GM23338 (cell line): ENCODE measurements around the gene CTNNA1. TPM values are rescaled to one million over a fixed set of nuclear protein-coding genes. Genes with fewer than 3 reads are reported as not detected.

Experiments
- ATAC-seq: fragments of 200-7000 bp; cut with Tn5 transposase; 3 replicates; pipeline ENCODE4 v1.9.1; 2020
- DNase-seq: peaks from one replicate; pipeline ENCODE4 v3.0.0-alpha.2; 2015; ENCODE audit warnings: low spot score
- H2AFZ ChIP-seq: fragments of 200-600 bp; sonication (generic); 2 replicates; pipeline ENCODE4 v1.8.0; 2016; ENCODE audit warnings: antibody characterized with exemption, mild to moderate bottlenecking, moderate library complexity
- H3F3A ChIP-seq: fragments of 200-600 bp; sonication (generic); replicated peaks from 2 replicates; pipeline ENCODE4 v1.8.0; 2017; ENCODE audit warnings: antibody characterized with exemption, mixed run types, low read depth
- H3K27ac ChIP-seq: fragments of 200-600 bp; sonication (generic); 2 replicates; pipeline ENCODE4 v1.6.1; 2016; ENCODE audit warnings: low read depth
- H3K27me3 ChIP-seq: fragments of 200-600 bp; sonication (generic); 2 replicates; pipeline ENCODE4 v1.8.0; 2016; ENCODE audit warnings: mild to moderate bottlenecking, mixed run types, moderate library complexity; ENCODE audit not compliant: insufficient read depth
- H3K36me3 ChIP-seq: fragments of 200-600 bp; sonication (generic); 2 replicates; pipeline ENCODE4 v1.8.0; 2016; ENCODE audit warnings: mild to moderate bottlenecking; ENCODE audit not compliant: insufficient read depth
- H3K4me1 ChIP-seq: fragments of 200-600 bp; sonication (generic); 2 replicates; pipeline ENCODE4 v1.8.0; 2016; ENCODE audit warnings: mild to moderate bottlenecking, moderate library complexity; ENCODE audit not compliant: insufficient read depth
- H3K4me2 ChIP-seq: fragments of 200-600 bp; sonication (generic); 2 replicates; pipeline ENCODE4 v1.7.1; 2017; ENCODE audit warnings: mixed run types
- H3K4me3 ChIP-seq: fragments of 200-600 bp; sonication (generic); 2 replicates; pipeline ENCODE4 v1.6.1; 2016; ENCODE audit warnings: mixed run types
- H3K79me2 ChIP-seq: fragments of 200-600 bp; sonication (generic); replicated peaks from 2 replicates; pipeline ENCODE4 v1.8.0; 2017; ENCODE audit warnings: mild to moderate bottlenecking; ENCODE audit not compliant: insufficient read depth
- H3K9me2 ChIP-seq: fragments of 200-600 bp; sonication (generic); 2 replicates; pipeline ENCODE4 v1.8.0; 2017; ENCODE audit not compliant: insufficient read depth
- H4K20me1 ChIP-seq: fragments of 200-600 bp; sonication (generic); replicated peaks from 2 replicates; pipeline ENCODE4 v1.8.0; 2017; ENCODE audit warnings: mild to moderate bottlenecking; ENCODE audit not compliant: insufficient read depth
- H3K27ac Mint-ChIP-seq: 2 replicates; pipeline ENCODE4 v1.8.0; 2020; ENCODE audit warnings: inconsistent platforms, mild to moderate bottlenecking, moderate library complexity, mixed read lengths
- H3K27me3 Mint-ChIP-seq: 3 replicates; pipeline ENCODE4 v1.8.0; 2022; ENCODE audit warnings: low read depth, mild to moderate bottlenecking, moderate library complexity, mixed read lengths, inconsistent platforms; ENCODE audit not compliant: insufficient read depth, poor library complexity
- H3K36me3 Mint-ChIP-seq: 3 replicates; pipeline ENCODE4 v1.8.0; 2021; ENCODE audit warnings: low read depth, mild to moderate bottlenecking, inconsistent platforms, moderate library complexity, mixed read lengths
- H3K4me1 Mint-ChIP-seq: 3 replicates; pipeline ENCODE4 v1.8.0; 2020; ENCODE audit warnings: mild to moderate bottlenecking, inconsistent platforms, mixed read lengths
- H3K4me3 Mint-ChIP-seq: 3 replicates; pipeline ENCODE4 v1.8.0; 2021; ENCODE audit warnings: moderate library complexity, mild to moderate bottlenecking, inconsistent platforms, mixed read lengths
- H3K9me3 Mint-ChIP-seq: 3 replicates; pipeline ENCODE4 v1.8.0; 2020; ENCODE audit warnings: moderate library complexity, mild to moderate bottlenecking, inconsistent platforms, mixed read lengths
- EZH2 ChIP-seq: fragments of 200-600 bp; sonication (generic); IDR thresholded peaks from one replicate; pipeline ENCODE4 v1.8.0; 2017; ENCODE audit warnings: antibody characterized with exemption, mild to moderate bottlenecking, low read depth; ENCODE audit not compliant: unreplicated experiment
- EZH2phosphoT487 ChIP-seq: fragments of 200-600 bp; sonication (generic); IDR thresholded peaks from one replicate; pipeline ENCODE4 v1.8.1; 2018; ENCODE audit warnings: antibody characterized with exemption; ENCODE audit not compliant: unreplicated experiment
- JUNB ChIP-seq: IDR thresholded peaks from one replicate; pipeline ENCODE4 v1.6.1; 2016; ENCODE audit warnings: antibody characterized with exemption; ENCODE audit not compliant: unreplicated experiment
- NANOG ChIP-seq: IDR thresholded peaks from 2 replicates; pipeline ENCODE4 v1.6.1; 2016; ENCODE audit warnings: antibody characterized with exemption, borderline replicate concordance
- STAT1 ChIP-seq: IDR thresholded peaks from one replicate; pipeline ENCODE4 v1.6.1; 2016; ENCODE audit warnings: antibody characterized with exemption; ENCODE audit not compliant: unreplicated experiment
- ZNF114 ChIP-seq: fragments of 250-450 bp; sonication (Bioruptor Pico); IDR thresholded peaks from 2 replicates; pipeline ENCODE4 v1.5.0; 2020; ENCODE audit warnings: mild to moderate bottlenecking, moderate library complexity
- ZNF331 ChIP-seq: fragments of 250-450 bp; sonication (Bioruptor Pico); IDR thresholded peaks from 2 replicates; pipeline ENCODE4 v1.5.0; 2020; ENCODE audit warnings: low read depth, mild to moderate bottlenecking, moderate library complexity
- polyA plus RNA-seq: library from polyadenylated mRNA; unstranded; fragments of >200 nt; fragmentation: Nextera tagmentation; extraction: Ambion mirVana; gene quantifications from 2 replicates; pipeline ENCODE4 v1.2.1, GENCODE V29; 2016
- total RNA-seq: library from RNA; depleted of rRNA; stranded (reverse); fragments of >200 nt; shearing (Covaris generic); gene quantifications from 2 replicates; pipeline ENCODE4 v1.2.3, GENCODE V29; 2014
- TF ChIP-seq, protein P1 (sequence below): IDR thresholded peaks from 2 replicates; pipeline ENCODE4 v1.6.1; 2016; ENCODE audit warnings: antibody characterized with exemption
- TF ChIP-seq, protein P2 (sequence below): fragments of 250-450 bp; sonication (Bioruptor Pico); IDR thresholded peaks from 2 replicates; pipeline ENCODE4 v1.5.0; 2020; ENCODE audit warnings: mild to moderate bottlenecking, moderate library complexity
- TF ChIP-seq, protein P3 (sequence below), 2 experiments: fragments of 200-600 bp in 1 of 2; sonication (generic) in 1 of 2; conservative IDR thresholded peaks; 2 replicates each; pipeline versions ENCODE4 v1.5.1 to v1.6.1; 2016 to 2017; ENCODE audit warnings: antibody characterized with exemption in 2 of 2, low read depth in 2 of 2, mild to moderate bottlenecking in 2 of 2, moderate library complexity in 1 of 2

Gene CTNNA1
- total and polyA plus RNA-seq, 2 experiments from 2014 or later = 111 to 348 TPM

DNA sequence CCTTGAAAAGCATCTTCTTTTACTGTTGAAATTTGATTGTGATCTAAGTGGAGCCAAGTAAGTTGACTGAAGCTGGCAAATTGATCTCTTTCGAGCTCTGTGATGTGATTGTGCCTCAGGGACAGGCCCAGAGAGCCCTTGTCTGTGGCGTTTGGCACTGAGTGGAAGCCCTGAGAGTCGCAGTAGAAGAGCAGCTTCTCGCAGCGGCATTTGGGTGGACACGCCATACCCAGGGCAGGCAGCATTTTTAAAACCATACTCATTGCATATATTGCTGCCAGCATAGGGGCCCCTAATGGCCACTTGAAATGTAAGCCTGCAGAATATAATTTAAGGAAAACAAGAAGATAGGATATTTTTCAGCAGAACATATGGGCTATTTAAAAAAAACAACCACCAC is 121.0 kb downstream of the CTNNA1 start:
- no peaks in the 10 kb centered on the region for H3K27me3 ChIP-seq
- H3K79me2 ChIP-seq = peaks cover 74% of the 10 kb centered on the region
- H3K27ac ChIP-seq = 0 out of 2 replicates have a peak overlapping the region, but pooled peaks have one; percentile 1
- H3K9me2 ChIP-seq = no peaks in the 10 kb centered on the region
- no peak overlapping the region for H3K4me3 ChIP-seq
- no peaks in the 10 kb centered on the region; the same call in 1 of the 2 replicates for H3F3A ChIP-seq
- Mint-ChIP-seq H3K27ac (peak overlapping the region; percentile 57; the same call in 1 of the 2 replicates), H3K4me3 (no peak overlapping the region), H3K36me3 (no peaks in the 10 kb centered on the region), H3K4me1 (peaks cover 85% of the 10 kb centered on the region), H3K27me3 (peaks cover 9% of the 10 kb centered on the region), H3K9me3 (no peaks in the 10 kb centered on the region)
- no peak overlapping the region for H3K4me2 ChIP-seq
- H3K36me3 ChIP-seq = no peaks in the 10 kb centered on the region
- TF ChIP-seq ZNF114 (no peak), ZNF331 (CRISPR knock-in tag) (no peak), EZH2 (no peak), STAT1 (no peak), JUNB (no peak), NANOG (no peak)
- TF ChIP-seq, protein P1, sequence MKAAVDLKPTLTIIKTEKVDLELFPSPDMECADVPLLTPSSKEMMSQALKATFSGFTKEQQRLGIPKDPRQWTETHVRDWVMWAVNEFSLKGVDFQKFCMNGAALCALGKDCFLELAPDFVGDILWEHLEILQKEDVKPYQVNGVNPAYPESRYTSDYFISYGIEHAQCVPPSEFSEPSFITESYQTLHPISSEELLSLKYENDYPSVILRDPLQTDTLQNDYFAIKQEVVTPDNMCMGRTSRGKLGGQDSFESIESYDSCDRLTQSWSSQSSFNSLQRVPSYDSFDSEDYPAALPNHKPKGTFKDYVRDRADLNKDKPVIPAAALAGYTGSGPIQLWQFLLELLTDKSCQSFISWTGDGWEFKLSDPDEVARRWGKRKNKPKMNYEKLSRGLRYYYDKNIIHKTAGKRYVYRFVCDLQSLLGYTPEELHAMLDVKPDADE = no peak
- ATAC-seq = no peak; the same call in 1 of the 3 replicates
- H3K4me1 ChIP-seq = peaks cover 78% of the 10 kb centered on the region
- H2AFZ ChIP-seq = no peak overlapping the region
- no peak for DNase-seq
- peaks cover 12% of the 10 kb centered on the region; the same call in 1 of the 2 replicates for H4K20me1 ChIP-seq

DNA sequence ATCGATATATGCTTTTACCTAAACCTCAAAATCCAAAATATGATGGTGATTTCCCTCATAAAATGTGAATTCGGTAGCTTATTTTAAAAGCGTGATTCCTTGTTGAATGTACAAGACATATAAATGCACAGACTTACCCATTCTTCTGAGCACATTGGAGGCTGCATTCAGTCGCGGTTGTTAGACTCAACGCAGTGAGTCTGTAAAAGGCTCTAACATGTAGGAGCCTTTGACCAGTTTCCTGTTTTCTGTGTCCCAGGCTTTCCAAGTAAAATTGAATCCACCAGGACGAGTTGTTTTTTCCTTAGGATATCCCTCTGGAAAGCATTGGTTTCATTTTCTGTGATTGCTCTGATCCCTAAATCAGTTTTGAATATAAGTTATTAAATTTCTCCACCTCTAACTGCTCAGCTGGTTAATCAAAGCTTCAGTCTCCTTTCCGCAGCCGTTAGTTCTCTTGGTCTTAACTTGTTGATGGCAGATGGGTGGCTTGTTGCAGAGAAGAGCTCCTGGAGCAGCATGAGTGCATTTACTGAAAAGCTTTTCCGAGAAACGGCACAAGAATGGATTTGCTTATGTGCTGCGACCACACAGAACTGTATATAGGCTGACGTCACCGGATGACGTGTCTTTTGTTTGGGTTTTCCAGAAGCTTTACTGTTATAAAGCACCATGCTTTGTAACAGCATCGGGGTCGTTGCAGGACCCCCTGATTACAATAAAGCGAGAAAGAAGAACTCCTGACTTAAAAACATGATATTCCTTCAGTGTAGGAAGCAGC is 121.7 kb downstream of the CTNNA1 start, which contains the start of gene LRRTM2:
Gene LRRTM2, minus strand, starts transcription at position 565 of the 781 bp plus-strand sequence. Its CDS starts 424 bp downstream, at position 141.
- Mint-ChIP-seq H3K9me3 (no peaks in the 10 kb centered on the region), H3K27me3 (peaks cover 9% of the 10 kb centered on the region), H3K4me1 (peaks cover 78% of the 10 kb centered on the region), H3K36me3 (no peaks in the 10 kb centered on the region), H3K4me3 (no peak within 1 kb of the TSS), H3K27ac (peak within 1 kb of the TSS; percentile 77; the same call in 1 of the 2 replicates)
- H3K4me3 ChIP-seq = no peak within 1 kb of the TSS
- H3K27me3 ChIP-seq = no peaks in the 10 kb centered on the region
- H3K79me2 ChIP-seq = peaks cover 78% of the 10 kb centered on the region
- no peaks in the 10 kb centered on the region for H3K36me3 ChIP-seq
- DNase-seq = no peak
- peaks cover 72% of the 10 kb centered on the region for H3K4me1 ChIP-seq
- H3F3A ChIP-seq = no peaks in the 10 kb centered on the region; the same call in 1 of the 2 replicates
- TF ChIP-seq, protein P2, sequence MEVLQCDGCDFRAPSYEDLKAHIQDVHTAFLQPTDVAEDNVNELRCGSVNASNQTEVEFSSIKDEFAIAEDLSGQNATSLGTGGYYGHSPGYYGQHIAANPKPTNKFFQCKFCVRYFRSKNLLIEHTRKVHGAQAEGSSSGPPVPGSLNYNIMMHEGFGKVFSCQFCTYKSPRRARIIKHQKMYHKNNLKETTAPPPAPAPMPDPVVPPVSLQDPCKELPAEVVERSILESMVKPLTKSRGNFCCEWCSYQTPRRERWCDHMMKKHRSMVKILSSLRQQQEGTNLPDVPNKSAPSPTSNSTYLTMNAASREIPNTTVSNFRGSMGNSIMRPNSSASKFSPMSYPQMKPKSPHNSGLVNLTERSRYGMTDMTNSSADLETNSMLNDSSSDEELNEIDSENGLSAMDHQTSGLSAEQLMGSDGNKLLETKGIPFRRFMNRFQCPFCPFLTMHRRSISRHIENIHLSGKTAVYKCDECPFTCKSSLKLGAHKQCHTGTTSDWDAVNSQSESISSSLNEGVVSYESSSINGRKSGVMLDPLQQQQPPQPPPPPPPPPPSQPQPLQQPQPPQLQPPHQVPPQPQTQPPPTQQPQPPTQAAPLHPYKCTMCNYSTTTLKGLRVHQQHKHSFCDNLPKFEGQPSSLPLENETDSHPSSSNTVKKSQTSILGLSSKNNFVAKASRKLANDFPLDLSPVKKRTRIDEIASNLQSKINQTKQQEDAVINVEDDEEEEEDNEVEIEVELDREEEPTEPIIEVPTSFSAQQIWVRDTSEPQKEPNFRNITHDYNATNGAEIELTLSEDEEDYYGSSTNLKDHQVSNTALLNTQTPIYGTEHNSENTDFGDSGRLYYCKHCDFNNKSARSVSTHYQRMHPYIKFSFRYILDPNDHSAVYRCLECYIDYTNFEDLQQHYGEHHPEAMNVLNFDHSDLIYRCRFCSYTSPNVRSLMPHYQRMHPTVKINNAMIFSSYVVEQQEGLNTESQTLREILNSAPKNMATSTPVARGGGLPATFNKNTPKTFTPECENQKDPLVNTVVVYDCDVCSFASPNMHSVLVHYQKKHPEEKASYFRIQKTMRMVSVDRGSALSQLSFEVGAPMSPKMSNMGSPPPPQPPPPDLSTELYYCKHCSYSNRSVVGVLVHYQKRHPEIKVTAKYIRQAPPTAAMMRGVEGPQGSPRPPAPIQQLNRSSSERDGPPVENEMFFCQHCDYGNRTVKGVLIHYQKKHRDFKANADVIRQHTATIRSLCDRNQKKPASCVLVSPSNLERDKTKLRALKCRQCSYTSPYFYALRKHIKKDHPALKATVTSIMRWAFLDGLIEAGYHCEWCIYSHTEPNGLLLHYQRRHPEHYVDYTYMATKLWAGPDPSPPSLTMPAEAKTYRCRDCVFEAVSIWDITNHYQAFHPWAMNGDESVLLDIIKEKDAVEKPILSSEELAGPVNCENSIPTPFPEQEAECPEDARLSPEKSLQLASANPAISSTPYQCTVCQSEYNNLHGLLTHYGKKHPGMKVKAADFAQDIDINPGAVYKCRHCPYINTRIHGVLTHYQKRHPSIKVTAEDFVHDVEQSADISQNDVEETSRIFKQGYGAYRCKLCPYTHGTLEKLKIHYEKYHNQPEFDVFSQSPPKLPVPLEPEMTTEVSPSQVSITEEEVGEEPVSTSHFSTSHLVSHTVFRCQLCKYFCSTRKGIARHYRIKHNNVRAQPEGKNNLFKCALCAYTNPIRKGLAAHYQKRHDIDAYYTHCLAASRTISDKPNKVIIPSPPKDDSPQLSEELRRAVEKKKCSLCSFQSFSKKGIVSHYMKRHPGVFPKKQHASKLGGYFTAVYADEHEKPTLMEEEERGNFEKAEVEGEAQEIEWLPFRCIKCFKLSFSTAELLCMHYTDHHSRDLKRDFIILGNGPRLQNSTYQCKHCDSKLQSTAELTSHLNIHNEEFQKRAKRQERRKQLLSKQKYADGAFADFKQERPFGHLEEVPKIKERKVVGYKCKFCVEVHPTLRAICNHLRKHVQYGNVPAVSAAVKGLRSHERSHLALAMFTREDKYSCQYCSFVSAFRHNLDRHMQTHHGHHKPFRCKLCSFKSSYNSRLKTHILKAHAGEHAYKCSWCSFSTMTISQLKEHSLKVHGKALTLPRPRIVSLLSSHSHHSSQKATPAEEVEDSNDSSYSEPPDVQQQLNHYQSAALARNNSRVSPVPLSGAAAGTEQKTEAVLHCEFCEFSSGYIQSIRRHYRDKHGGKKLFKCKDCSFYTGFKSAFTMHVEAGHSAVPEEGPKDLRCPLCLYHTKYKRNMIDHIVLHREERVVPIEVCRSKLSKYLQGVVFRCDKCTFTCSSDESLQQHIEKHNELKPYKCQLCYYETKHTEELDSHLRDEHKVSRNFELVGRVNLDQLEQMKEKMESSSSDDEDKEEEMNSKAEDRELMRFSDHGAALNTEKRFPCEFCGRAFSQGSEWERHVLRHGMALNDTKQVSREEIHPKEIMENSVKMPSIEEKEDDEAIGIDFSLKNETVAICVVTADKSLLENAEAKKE (CRISPR knock-in tag) = no peak
- TF ChIP-seq, protein P3, sequence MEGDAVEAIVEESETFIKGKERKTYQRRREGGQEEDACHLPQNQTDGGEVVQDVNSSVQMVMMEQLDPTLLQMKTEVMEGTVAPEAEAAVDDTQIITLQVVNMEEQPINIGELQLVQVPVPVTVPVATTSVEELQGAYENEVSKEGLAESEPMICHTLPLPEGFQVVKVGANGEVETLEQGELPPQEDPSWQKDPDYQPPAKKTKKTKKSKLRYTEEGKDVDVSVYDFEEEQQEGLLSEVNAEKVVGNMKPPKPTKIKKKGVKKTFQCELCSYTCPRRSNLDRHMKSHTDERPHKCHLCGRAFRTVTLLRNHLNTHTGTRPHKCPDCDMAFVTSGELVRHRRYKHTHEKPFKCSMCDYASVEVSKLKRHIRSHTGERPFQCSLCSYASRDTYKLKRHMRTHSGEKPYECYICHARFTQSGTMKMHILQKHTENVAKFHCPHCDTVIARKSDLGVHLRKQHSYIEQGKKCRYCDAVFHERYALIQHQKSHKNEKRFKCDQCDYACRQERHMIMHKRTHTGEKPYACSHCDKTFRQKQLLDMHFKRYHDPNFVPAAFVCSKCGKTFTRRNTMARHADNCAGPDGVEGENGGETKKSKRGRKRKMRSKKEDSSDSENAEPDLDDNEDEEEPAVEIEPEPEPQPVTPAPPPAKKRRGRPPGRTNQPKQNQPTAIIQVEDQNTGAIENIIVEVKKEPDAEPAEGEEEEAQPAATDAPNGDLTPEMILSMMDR (conservative IDR thresholded peaks at IDR 0.05; ENCODE audit: low read depth in 2 of 2) = no peak
- TF ChIP-seq STAT1 (no peak), EZH2phosphoT487 (no peak), ZNF114 (no peak)
- no peaks in the 10 kb centered on the region for H3K9me2 ChIP-seq
- no peak within 1 kb of the TSS for H2AFZ ChIP-seq
- peaks cover 12% of the 10 kb centered on the region; the same call in 1 of the 2 replicates for H4K20me1 ChIP-seq
- ATAC-seq = no peak
- peak within 1 kb of the TSS; percentile 1; the same call in 1 of the 2 replicates for H3K27ac ChIP-seq
- peak within 1 kb of the TSS; percentile 49 for H3K4me2 ChIP-seq
